Right renal pelvis (tissue), 4 donors: Measurements from ENCODE around the gene TCEA3. TPM values are rescaled to one million over a fixed set of nuclear protein-coding genes. Genes with fewer than 3 reads are reported as not detected.

ENCODE experiments used
- DNase-seq, 4 donors: peaks; one replicate each; pipeline ENCODE4 v3.0.0-alpha.2; 2013; ENCODE audit warnings: low read depth in 4 of 4, low spot score in 3 of 4, missing footprints in 1 of 4
- polyA plus RNA-seq, 4 donors: library from polyadenylated mRNA; unstranded; fragments of 120-200 nt; gene quantifications; one replicate each; pipeline ENCODE4 v1.2.1, GENCODE V29; 2013; ENCODE audit not compliant: insufficient read length in 4 of 4

Gene TCEA3
- polyA plus RNA-seq, 4 donors = 31.1 to 51.6 (median 47.5) TPM

- peak in 2 of 4 donors; percentile 16 to 23 for DNase-seq
Observed at GRCh38 chr1:23343221-23344110, 81.1 kb downstream of the TCEA3 start.

- DNase-seq = no peak
Observed at GRCh38 chr1:23341931-23342692, 82.4 kb downstream of the TCEA3 start.

GRCh38 chr1:23339632-23340031 is 84.9 kb downstream of the TCEA3 start:
- no peak for DNase-seq

GRCh38 chr1:23337869-23338268 is 86.7 kb downstream of the TCEA3 start:
- DNase-seq = no peak

- no peak for DNase-seq
Observed at GRCh38 chr1:23331713-23332112, 92.8 kb downstream of the TCEA3 start.

Other genes starting within 250 kb of the TCEA3 start
- under 1 TPM; 0.21 to 0.44 (median 0.37) TPM for gene HTR1D, start 207.2 kb downstream of the TCEA3 start, polyA plus RNA-seq
- 100 to 1,000 TPM; 243 to 286 (median 274) TPM for gene HNRNPR, start 80.5 kb downstream of the TCEA3 start, polyA plus RNA-seq
- 10 to 100 TPM; 27.9 to 44.4 (median 36.3) TPM for gene ZNF436, start 54.9 kb downstream of the TCEA3 start, polyA plus RNA-seq
- 10 to 100 TPM; 32.0 to 35.9 (median 33.4) TPM for gene ASAP3, start 59.4 kb upstream of the TCEA3 start, polyA plus RNA-seq
- gene E2F2, start 106.5 kb upstream of the TCEA3 start, polyA plus RNA-seq = 1 to 10 TPM; 4.4 to 5.3 (median 4.7) TPM
- gene ID3, start 134.8 kb upstream of the TCEA3 start, polyA plus RNA-seq = 100 to 1,000 TPM; 304 to 373 (median 349) TPM